ENCODE measurements around the gene MYO18B. TPM values are rescaled to one million over a fixed set of nuclear protein-coding genes. Genes with fewer than 3 reads are reported as not detected.

The MYO18B gene
- total and polyA plus RNA-seq, 2 of the 4 experiments (the other 2 are of a cell fraction) = under 0.01 TPM; not detected in 1

DNA sequence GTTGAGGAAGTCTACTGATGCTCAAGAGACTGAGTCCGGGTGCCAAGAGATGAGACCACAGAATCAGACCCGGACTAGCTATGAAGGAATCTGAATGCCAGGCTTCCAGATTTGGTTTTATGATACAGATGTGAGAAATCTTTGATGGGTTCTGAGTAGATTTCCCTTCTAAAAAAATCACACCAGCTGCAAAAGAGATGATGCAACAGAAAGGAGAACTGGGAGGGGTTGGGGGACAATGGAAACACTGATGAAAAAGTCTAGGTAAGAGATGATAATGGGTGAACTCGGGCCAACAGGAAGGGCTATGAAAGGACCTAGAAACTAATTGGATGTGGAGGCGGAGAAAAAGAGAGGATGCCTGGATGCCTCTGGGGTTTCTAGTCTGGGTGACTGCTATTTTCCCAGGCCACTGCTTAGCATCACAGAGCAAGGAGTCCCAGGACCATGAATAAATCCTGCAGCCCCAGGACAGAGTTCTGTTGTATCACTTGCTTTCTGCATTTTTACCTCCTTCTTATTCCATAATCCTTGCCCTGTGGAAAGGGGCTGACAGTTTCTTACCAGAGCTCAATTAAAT is 311.8 kb downstream of the MYO18B start:
- no peak overlapping the region for H3K18ac ChIP-seq (ENCODE audit: low read depth, low read length)
- no peak overlapping the region for H3K4me3 ChIP-seq (ENCODE audit: insufficient read depth, low read depth, low read length)
- H4K91ac ChIP-seq (ENCODE audit: insufficient read depth, low read depth, low read length) = no peak overlapping the region
- H3K14ac ChIP-seq (replicated peaks; ENCODE audit: low read depth, low read length) = no peak overlapping the region
- H3K56ac ChIP-seq (ENCODE audit: extremely low read depth, insufficient read depth, low read length) = no peak overlapping the region
- H2BK15ac ChIP-seq (ENCODE audit: low read depth, low read length) = no peak overlapping the region
- no peak overlapping the region for H2BK20ac ChIP-seq (ENCODE audit: low read depth, low read length)
- no peak overlapping the region for H2AK9ac ChIP-seq (replicated peaks; ENCODE audit: low read depth, low read length, poor library complexity)
- no peak overlapping the region for H3K27ac ChIP-seq (ENCODE audit: insufficient read depth, low read length)
- H3K4me2 ChIP-seq (ENCODE audit: low read depth, low read length) = no peak overlapping the region
- no peak for DNase-seq
- no peak overlapping the region for H2AFZ ChIP-seq (replicated peaks; ENCODE audit: low read length, poor library complexity)
- H4K8ac ChIP-seq (ENCODE audit: low read depth in 2 of 2, low read length in 2 of 2) = no peak overlapping the region
- H3K9ac ChIP-seq (ENCODE audit: low read depth, low read length) = no peak overlapping the region
- H2BK5ac ChIP-seq (ENCODE audit: low read depth, low read length, poor library complexity, severe bottlenecking) = no peak overlapping the region
- H3K27me3 ChIP-seq (ENCODE audit: control insufficient read depth, insufficient read depth, low read length) = no peaks in the 10 kb centered on the region
- CTCF ChIA-PET = no interaction called here
- no peak overlapping the region for H4K5ac ChIP-seq (ENCODE audit: low read depth, low read length)
- no peaks in the 10 kb centered on the region for H4K20me1 ChIP-seq (ENCODE audit: insufficient read depth, low read length)
- no peaks in the 10 kb centered on the region for H3K79me1 ChIP-seq (ENCODE audit: low read depth in 1 of 2, low read length in 2 of 2)
- H3K4ac ChIP-seq (ENCODE audit: low read depth, low read length) = no peak overlapping the region
- H3K9me1 ChIP-seq (ENCODE audit: insufficient read depth, low read length) = no peaks in the 10 kb centered on the region
- in situ Hi-C loops (cut with MboI; ENCODE audit: low sequenced_read_pairs) = no loop called here
- intact Hi-C loops (cut with micrococcal nuclease) = no loop called here
- no peak for ATAC-seq (ENCODE audit: low read depth)
- no TSS peak for BruUV-seq (replicated peaks)
- TF ChIP-seq MXI1 (IDR thresholded peaks at IDR 0.05; ENCODE audit: borderline replicate concordance, low read depth, low read length) = no peak
- TF ChIP-seq SMC3 (IDR thresholded peaks at IDR 0.05; ENCODE audit: low read depth, low read length) = no peak
- TF ChIP-seq MAFK (IDR thresholded peaks at IDR 0.05; ENCODE audit: low read depth, low read length) = no peak
- H2BK120ac ChIP-seq (ENCODE audit: low read depth, low read length) = no peak overlapping the region
- 25% methylated on average over 2 of the region's 4 CpGs; no CpG with 5 or more reads in 1 of the 2 experiments for WGBS, 2 experiments (ENCODE audit: extremely low coverage in 2 of 2, insufficient read length in 1 of 2)
- POLR2A ChIA-PET (ENCODE audit: unreplicated experiment) = no interaction called here
- H3K36me3 ChIP-seq (ENCODE audit: control insufficient read depth, insufficient read depth, low read length) = no peaks in the 10 kb centered on the region
- H3K23ac ChIP-seq (ENCODE audit: low read depth, low read length) = no peak overlapping the region
- H2AK5ac ChIP-seq (ENCODE audit: low read depth, low read length) = no peak overlapping the region
- dilution Hi-C loops (cut with HindIII; ENCODE audit: low sequenced_read_pairs, unreplicated experiment) = no loop called here
- H3K4me1 ChIP-seq (ENCODE audit: control insufficient read depth, insufficient read depth, low read length) = no peaks in the 10 kb centered on the region
- peaks cover 8% of the 10 kb centered on the region; the same call in 1 of the 2 replicates for H3K9me3 ChIP-seq (ENCODE audit: control insufficient read depth, insufficient read depth, low read length)
